SK-N-SH treated with all-trans-retinoic acid at 6 μM for 48 hours (cell line): Measurements from ENCODE around the gene KLHL29.

ENCODE experiments used
- ATAC-seq: fragments of 200-7000 bp; cut with Tn5 transposase; 3 replicates; pipeline ENCODE4 v1.9.1; 2020; ENCODE audit warnings: mild to moderate bottlenecking, moderate library complexity
- ARNTL ChIP-seq: fragments of 450-650 bp; formaldehyde crosslinking; IDR thresholded peaks from 2 replicates; pipeline ENCODE4 v1.5.0; 2020; ENCODE audit warnings: low read depth, mild to moderate bottlenecking, moderate library complexity, borderline replicate concordance
- BACH2 ChIP-seq: fragments of 250-450 bp; sonication (Bioruptor Pico); IDR thresholded peaks from 2 replicates; pipeline ENCODE4 v1.9.0; 2021; ENCODE audit warnings: mild to moderate bottlenecking, borderline replicate concordance
- CREB5 ChIP-seq: fragments of 250-450 bp; sonication (Bioruptor Pico); IDR thresholded peaks from 2 replicates; pipeline ENCODE4 v1.5.1; 2020; ENCODE audit warnings: low read depth, mild to moderate bottlenecking, moderate library complexity
- CSDC2 ChIP-seq: fragments of 250-450 bp; sonication (Bioruptor Pico); IDR thresholded peaks from 2 replicates; pipeline ENCODE4 v1.5.0; 2020; ENCODE audit warnings: mild to moderate bottlenecking, moderate library complexity
- GLIS3 ChIP-seq: fragments of 250-450 bp; sonication (Bioruptor Pico); IDR thresholded peaks from 2 replicates; pipeline ENCODE4 v1.5.0; 2020; ENCODE audit warnings: mild to moderate bottlenecking, moderate library complexity
- ISL1 ChIP-seq: fragments of 250-450 bp; sonication (Bioruptor Pico); IDR thresholded peaks from 2 replicates; pipeline ENCODE4 v2.1.2; 2022; ENCODE audit warnings: mild to moderate bottlenecking, moderate library complexity
- OSR1 ChIP-seq: fragments of 250-450 bp; sonication (Bioruptor Pico); IDR thresholded peaks from 2 replicates; pipeline ENCODE4 v1.8.0; 2022; ENCODE audit warnings: moderate library complexity, mild to moderate bottlenecking, inconsistent platforms
- POU6F1 ChIP-seq: fragments of 250-450 bp; sonication (Bioruptor Pico); IDR thresholded peaks from 2 replicates; pipeline ENCODE4 v1.8.0; 2021; ENCODE audit warnings: low read depth, mild to moderate bottlenecking, moderate library complexity, borderline replicate concordance
- PPARA ChIP-seq: fragments of 250-450 bp; sonication (Bioruptor Pico); IDR thresholded peaks from 2 replicates; pipeline ENCODE4 v1.5.0; 2020; ENCODE audit warnings: mild to moderate bottlenecking, borderline replicate concordance
- RARB ChIP-seq: fragments of 250-450 bp; sonication (Bioruptor Pico); IDR thresholded peaks from 2 replicates; pipeline ENCODE4 v1.8.0; 2021; ENCODE audit warnings: mild to moderate bottlenecking, moderate library complexity
- SNAI2 ChIP-seq: fragments of 250-450 bp; sonication (Bioruptor Pico); IDR thresholded peaks from 2 replicates; pipeline ENCODE4 v1.5.0; 2020; ENCODE audit warnings: mild to moderate bottlenecking, moderate library complexity
- TCF4 ChIP-seq: fragments of 250-450 bp; sonication (Bioruptor Pico); IDR thresholded peaks from 2 replicates; pipeline ENCODE4 v1.8.0; 2021; ENCODE audit warnings: mild to moderate bottlenecking, moderate library complexity, borderline replicate concordance
- TOX ChIP-seq: fragments of 250-450 bp; sonication (Bioruptor Pico); IDR thresholded peaks from 2 replicates; pipeline ENCODE4 v1.8.0; 2021; ENCODE audit warnings: mild to moderate bottlenecking, moderate library complexity, borderline replicate concordance
- TSHZ2 ChIP-seq: fragments of 250-450 bp; sonication (Bioruptor Pico); IDR thresholded peaks from 2 replicates; pipeline ENCODE4 v1.5.0; 2020; ENCODE audit warnings: mild to moderate bottlenecking, moderate library complexity
- ZC3H10 ChIP-seq: fragments of 250-450 bp; sonication (Bioruptor Pico); IDR thresholded peaks from 2 replicates; pipeline ENCODE4 v1.5.1; 2021; ENCODE audit warnings: mild to moderate bottlenecking, moderate library complexity
- ZFP3 ChIP-seq: fragments of 250-450 bp; sonication (Bioruptor Pico); IDR thresholded peaks from 2 replicates; pipeline ENCODE4 v1.5.0; 2020; ENCODE audit warnings: mild to moderate bottlenecking, moderate library complexity
- ZFP30 ChIP-seq: fragments of 450-650 bp; formaldehyde crosslinking; IDR thresholded peaks from 2 replicates; pipeline ENCODE4 v1.5.0; 2022; ENCODE audit warnings: mild to moderate bottlenecking, moderate library complexity
- ZNF565 ChIP-seq: fragments of 450-650 bp; formaldehyde crosslinking; conservative IDR thresholded peaks from 2 replicates; pipeline ENCODE4 v1.5.0; 2020; ENCODE audit warnings: low read depth, mild to moderate bottlenecking, moderate library complexity
- ZNF70 ChIP-seq: fragments of 450-650 bp; formaldehyde crosslinking; IDR thresholded peaks from 2 replicates; pipeline ENCODE4 v1.5.0; 2020; ENCODE audit warnings: mild to moderate bottlenecking, moderate library complexity
- ZNF8 ChIP-seq: fragments of 450-650 bp; formaldehyde crosslinking; IDR thresholded peaks from 2 replicates; pipeline ENCODE4 v1.5.0; 2020; ENCODE audit warnings: mild to moderate bottlenecking, moderate library complexity
- TF ChIP-seq, protein P1 (sequence below): fragments of 250-450 bp; sonication (Bioruptor Pico); IDR thresholded peaks from 2 replicates; pipeline ENCODE4 v1.8.0; 2020; ENCODE audit warnings: mild to moderate bottlenecking, moderate library complexity, borderline replicate concordance
- TF ChIP-seq, protein P2 (sequence below): fragments of 250-450 bp; sonication (Bioruptor Pico); IDR thresholded peaks from 2 replicates; pipeline ENCODE4 v1.5.1; 2021; ENCODE audit warnings: mild to moderate bottlenecking, moderate library complexity

The KLHL29 gene

GRCh38 chr2:23551875-23552274 is 166.9 kb downstream of the KLHL29 start:
- TF ChIP-seq ZNF70 (CRISPR knock-in tag): no peak
- TF ChIP-seq TCF4 (CRISPR knock-in tag): no peak
- TF ChIP-seq ISL1 (CRISPR knock-in tag): no peak
- TF ChIP-seq, protein P1, sequence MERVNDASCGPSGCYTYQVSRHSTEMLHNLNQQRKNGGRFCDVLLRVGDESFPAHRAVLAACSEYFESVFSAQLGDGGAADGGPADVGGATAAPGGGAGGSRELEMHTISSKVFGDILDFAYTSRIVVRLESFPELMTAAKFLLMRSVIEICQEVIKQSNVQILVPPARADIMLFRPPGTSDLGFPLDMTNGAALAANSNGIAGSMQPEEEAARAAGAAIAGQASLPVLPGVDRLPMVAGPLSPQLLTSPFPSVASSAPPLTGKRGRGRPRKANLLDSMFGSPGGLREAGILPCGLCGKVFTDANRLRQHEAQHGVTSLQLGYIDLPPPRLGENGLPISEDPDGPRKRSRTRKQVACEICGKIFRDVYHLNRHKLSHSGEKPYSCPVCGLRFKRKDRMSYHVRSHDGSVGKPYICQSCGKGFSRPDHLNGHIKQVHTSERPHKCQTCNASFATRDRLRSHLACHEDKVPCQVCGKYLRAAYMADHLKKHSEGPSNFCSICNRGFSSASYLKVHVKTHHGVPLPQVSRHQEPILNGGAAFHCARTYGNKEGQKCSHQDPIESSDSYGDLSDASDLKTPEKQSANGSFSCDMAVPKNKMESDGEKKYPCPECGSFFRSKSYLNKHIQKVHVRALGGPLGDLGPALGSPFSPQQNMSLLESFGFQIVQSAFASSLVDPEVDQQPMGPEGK: no peak
- TF ChIP-seq ZFP3 (CRISPR knock-in tag): no peak
- no peak for TF ChIP-seq SNAI2
- no peak for TF ChIP-seq PPARA (CRISPR knock-in tag)
- no peak for TF ChIP-seq CSDC2
- TF ChIP-seq ARNTL: no peak
- TF ChIP-seq TOX (CRISPR knock-in tag): no peak
- TF ChIP-seq CREB5 (CRISPR knock-in tag): no peak
- no peak for TF ChIP-seq ZFP30 (CRISPR knock-in tag)
- TF ChIP-seq ZC3H10 (CRISPR knock-in tag): no peak
- no peak for ATAC-seq

- ATAC-seq: no peak
These were observed 168.6 kb downstream of the KLHL29 start for GRCh38 chr2:23553561-23553960.

More at GRCh38 chr2:23553561-23553960, 168.6 kb downstream of the KLHL29 start:
- no peak for TF ChIP-seq CREB5 (CRISPR knock-in tag)
- TF ChIP-seq GLIS3: no peak
- no peak for TF ChIP-seq ZNF565 (CRISPR knock-in tag)
- no peak for TF ChIP-seq ARNTL
- TF ChIP-seq BACH2: no peak
- no peak for TF ChIP-seq ZFP3 (CRISPR knock-in tag)
- no peak for TF ChIP-seq CSDC2
- no peak for TF ChIP-seq OSR1 (CRISPR knock-in tag)
- TF ChIP-seq ZNF8 (CRISPR knock-in tag): no peak
- no peak for TF ChIP-seq TOX (CRISPR knock-in tag)
- TF ChIP-seq POU6F1: no peak
- TF ChIP-seq TCF4 (CRISPR knock-in tag): no peak
- no peak for TF ChIP-seq ZNF70 (CRISPR knock-in tag)
- no peak for TF ChIP-seq PPARA (CRISPR knock-in tag)
- TF ChIP-seq ZFP30 (CRISPR knock-in tag): no peak
- no peak for TF ChIP-seq SNAI2
- TF ChIP-seq TSHZ2 (CRISPR knock-in tag): no peak
- TF ChIP-seq ISL1 (CRISPR knock-in tag): no peak
- no peak for TF ChIP-seq RARB
- TF ChIP-seq, protein P2, sequence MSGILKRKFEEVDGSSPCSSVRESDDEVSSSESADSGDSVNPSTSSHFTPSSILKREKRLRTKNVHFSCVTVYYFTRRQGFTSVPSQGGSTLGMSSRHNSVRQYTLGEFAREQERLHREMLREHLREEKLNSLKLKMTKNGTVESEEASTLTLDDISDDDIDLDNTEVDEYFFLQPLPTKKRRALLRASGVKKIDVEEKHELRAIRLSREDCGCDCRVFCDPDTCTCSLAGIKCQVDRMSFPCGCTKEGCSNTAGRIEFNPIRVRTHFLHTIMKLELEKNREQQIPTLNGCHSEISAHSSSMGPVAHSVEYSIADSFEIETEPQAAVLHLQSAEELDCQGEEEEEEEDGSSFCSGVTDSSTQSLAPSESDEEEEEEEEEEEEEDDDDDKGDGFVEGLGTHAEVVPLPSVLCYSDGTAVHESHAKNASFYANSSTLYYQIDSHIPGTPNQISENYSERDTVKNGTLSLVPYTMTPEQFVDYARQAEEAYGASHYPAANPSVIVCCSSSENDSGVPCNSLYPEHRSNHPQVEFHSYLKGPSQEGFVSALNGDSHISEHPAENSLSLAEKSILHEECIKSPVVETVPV (CRISPR knock-in tag): no peak
